ENCODE results near the gene COX19. TPM values are rescaled to one million over a fixed set of nuclear protein-coding genes. Genes with fewer than 3 reads are reported as not detected.
A peak's percentile ranks its signal among the peaks of the same experiment; 100 is the strongest.

COX19 gene
- total and polyA plus RNA-seq, 2 experiments from 2014 or later = 11.7 to 12.6 TPM

- H3K27ac Mint-ChIP-seq = no peak overlapping the region
- Histone ChIP-seq H2AFZ (no peak overlapping the region), H3K4me3 (no peak overlapping the region), H3K36me3 (ENCODE audit: insufficient read depth) (no peaks in the 10 kb centered on the region), H3K27ac (ENCODE audit: low read depth) (no peak overlapping the region), H3F3A (replicated peaks; ENCODE audit: low read depth) (peaks cover 6% of the 10 kb centered on the region; the same call in 1 of the 2 replicates), H3K9me2 (ENCODE audit: insufficient read depth) (no peaks in the 10 kb centered on the region), H3K4me1 (ENCODE audit: insufficient read depth) (no peaks in the 10 kb centered on the region), H3K79me2 (replicated peaks; ENCODE audit: insufficient read depth) (no peaks in the 10 kb centered on the region), H3K4me2 (no peak overlapping the region), H3K27me3 (ENCODE audit: insufficient read depth) (peaks cover 18% of the 10 kb centered on the region; the same call in 1 of the 2 replicates), H4K20me1 (replicated peaks; ENCODE audit: insufficient read depth) (no peaks in the 10 kb centered on the region)
- H3K27me3 Mint-ChIP-seq (ENCODE audit: insufficient read depth, low read depth, poor library complexity) = peaks cover 21% of the 10 kb centered on the region
- H3K4me1 Mint-ChIP-seq = peaks cover under 1% of the 10 kb centered on the region; the same call in 2 of the 3 replicates
- DNase-seq (ENCODE audit: low spot score) (peak; percentile 51), ATAC-seq (peak; percentile 15)
- no peak overlapping the region for H3K4me3 Mint-ChIP-seq
- no peaks in the 10 kb centered on the region; the same call in 2 of the 3 replicates for H3K9me3 Mint-ChIP-seq
- H3K36me3 Mint-ChIP-seq (ENCODE audit: low read depth) = no peaks in the 10 kb centered on the region; the same call in 2 of the 3 replicates
- no peak for TF ChIP-seq ZNF114 (CRISPR knock-in tag; IDR thresholded peaks at IDR 0.05)
- no peak for TF ChIP-seq ZNF331 (CRISPR knock-in tag; IDR thresholded peaks at IDR 0.05; ENCODE audit: low read depth)
- TF ChIP-seq, protein P1, sequence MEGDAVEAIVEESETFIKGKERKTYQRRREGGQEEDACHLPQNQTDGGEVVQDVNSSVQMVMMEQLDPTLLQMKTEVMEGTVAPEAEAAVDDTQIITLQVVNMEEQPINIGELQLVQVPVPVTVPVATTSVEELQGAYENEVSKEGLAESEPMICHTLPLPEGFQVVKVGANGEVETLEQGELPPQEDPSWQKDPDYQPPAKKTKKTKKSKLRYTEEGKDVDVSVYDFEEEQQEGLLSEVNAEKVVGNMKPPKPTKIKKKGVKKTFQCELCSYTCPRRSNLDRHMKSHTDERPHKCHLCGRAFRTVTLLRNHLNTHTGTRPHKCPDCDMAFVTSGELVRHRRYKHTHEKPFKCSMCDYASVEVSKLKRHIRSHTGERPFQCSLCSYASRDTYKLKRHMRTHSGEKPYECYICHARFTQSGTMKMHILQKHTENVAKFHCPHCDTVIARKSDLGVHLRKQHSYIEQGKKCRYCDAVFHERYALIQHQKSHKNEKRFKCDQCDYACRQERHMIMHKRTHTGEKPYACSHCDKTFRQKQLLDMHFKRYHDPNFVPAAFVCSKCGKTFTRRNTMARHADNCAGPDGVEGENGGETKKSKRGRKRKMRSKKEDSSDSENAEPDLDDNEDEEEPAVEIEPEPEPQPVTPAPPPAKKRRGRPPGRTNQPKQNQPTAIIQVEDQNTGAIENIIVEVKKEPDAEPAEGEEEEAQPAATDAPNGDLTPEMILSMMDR (conservative IDR thresholded peaks at IDR 0.05; ENCODE audit: low read depth in 2 of 2) = peak; percentile 12 to 22; a peak in 1 of 4 replicates
- TF ChIP-seq EZH2phosphoT487 (IDR thresholded peaks at IDR 0.05; ENCODE audit: unreplicated experiment) = no peak
These were observed 16.8 kb downstream of the COX19 start for GRCh38 chr7:958221-959200.

DNA sequence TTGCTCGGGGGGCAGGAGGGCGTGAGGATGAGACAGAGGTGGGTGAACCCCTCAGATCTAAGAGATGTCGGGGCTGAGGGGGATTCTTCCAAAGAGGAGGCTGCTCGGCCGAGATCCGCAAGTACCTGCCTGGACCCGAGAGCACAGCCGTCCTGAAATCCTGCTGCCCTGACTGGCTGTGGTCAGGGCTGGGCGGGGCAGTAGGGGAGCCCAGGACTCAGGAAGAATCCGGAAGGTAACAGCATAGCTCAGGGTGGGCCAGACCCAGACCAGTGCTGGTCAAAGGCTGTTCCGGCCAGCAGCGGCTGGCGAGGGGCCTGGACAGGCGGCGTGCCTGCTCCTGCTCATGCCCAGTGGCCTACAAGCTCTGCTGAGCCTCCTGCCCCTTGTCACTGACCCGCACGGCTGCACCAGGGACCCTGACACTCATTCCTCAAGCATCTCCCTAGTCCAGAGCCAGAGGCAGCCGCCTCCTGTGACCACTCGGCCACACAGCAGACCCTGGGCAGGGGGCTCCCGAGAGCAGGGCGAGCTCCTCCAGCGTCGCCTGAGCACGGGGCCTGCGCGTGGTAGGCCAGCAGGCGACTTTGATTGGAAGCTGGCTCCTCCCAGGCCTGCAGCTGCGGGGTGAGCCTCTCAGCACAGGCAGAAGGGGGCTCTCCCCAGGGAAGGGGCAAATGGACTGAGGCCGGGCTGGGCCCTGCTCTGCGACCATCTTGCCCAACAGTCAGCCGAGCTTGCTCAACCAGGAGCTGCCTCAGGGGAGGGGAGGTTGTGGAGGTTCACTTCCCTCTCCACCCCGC lies 17.7 kb downstream of the COX19 start:
- no peak for TF ChIP-seq POLR2AphosphoS5 (IDR thresholded peaks at IDR 0.05; ENCODE audit: low read depth)
- TF ChIP-seq, protein P2, sequence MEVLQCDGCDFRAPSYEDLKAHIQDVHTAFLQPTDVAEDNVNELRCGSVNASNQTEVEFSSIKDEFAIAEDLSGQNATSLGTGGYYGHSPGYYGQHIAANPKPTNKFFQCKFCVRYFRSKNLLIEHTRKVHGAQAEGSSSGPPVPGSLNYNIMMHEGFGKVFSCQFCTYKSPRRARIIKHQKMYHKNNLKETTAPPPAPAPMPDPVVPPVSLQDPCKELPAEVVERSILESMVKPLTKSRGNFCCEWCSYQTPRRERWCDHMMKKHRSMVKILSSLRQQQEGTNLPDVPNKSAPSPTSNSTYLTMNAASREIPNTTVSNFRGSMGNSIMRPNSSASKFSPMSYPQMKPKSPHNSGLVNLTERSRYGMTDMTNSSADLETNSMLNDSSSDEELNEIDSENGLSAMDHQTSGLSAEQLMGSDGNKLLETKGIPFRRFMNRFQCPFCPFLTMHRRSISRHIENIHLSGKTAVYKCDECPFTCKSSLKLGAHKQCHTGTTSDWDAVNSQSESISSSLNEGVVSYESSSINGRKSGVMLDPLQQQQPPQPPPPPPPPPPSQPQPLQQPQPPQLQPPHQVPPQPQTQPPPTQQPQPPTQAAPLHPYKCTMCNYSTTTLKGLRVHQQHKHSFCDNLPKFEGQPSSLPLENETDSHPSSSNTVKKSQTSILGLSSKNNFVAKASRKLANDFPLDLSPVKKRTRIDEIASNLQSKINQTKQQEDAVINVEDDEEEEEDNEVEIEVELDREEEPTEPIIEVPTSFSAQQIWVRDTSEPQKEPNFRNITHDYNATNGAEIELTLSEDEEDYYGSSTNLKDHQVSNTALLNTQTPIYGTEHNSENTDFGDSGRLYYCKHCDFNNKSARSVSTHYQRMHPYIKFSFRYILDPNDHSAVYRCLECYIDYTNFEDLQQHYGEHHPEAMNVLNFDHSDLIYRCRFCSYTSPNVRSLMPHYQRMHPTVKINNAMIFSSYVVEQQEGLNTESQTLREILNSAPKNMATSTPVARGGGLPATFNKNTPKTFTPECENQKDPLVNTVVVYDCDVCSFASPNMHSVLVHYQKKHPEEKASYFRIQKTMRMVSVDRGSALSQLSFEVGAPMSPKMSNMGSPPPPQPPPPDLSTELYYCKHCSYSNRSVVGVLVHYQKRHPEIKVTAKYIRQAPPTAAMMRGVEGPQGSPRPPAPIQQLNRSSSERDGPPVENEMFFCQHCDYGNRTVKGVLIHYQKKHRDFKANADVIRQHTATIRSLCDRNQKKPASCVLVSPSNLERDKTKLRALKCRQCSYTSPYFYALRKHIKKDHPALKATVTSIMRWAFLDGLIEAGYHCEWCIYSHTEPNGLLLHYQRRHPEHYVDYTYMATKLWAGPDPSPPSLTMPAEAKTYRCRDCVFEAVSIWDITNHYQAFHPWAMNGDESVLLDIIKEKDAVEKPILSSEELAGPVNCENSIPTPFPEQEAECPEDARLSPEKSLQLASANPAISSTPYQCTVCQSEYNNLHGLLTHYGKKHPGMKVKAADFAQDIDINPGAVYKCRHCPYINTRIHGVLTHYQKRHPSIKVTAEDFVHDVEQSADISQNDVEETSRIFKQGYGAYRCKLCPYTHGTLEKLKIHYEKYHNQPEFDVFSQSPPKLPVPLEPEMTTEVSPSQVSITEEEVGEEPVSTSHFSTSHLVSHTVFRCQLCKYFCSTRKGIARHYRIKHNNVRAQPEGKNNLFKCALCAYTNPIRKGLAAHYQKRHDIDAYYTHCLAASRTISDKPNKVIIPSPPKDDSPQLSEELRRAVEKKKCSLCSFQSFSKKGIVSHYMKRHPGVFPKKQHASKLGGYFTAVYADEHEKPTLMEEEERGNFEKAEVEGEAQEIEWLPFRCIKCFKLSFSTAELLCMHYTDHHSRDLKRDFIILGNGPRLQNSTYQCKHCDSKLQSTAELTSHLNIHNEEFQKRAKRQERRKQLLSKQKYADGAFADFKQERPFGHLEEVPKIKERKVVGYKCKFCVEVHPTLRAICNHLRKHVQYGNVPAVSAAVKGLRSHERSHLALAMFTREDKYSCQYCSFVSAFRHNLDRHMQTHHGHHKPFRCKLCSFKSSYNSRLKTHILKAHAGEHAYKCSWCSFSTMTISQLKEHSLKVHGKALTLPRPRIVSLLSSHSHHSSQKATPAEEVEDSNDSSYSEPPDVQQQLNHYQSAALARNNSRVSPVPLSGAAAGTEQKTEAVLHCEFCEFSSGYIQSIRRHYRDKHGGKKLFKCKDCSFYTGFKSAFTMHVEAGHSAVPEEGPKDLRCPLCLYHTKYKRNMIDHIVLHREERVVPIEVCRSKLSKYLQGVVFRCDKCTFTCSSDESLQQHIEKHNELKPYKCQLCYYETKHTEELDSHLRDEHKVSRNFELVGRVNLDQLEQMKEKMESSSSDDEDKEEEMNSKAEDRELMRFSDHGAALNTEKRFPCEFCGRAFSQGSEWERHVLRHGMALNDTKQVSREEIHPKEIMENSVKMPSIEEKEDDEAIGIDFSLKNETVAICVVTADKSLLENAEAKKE (CRISPR knock-in tag; IDR thresholded peaks at IDR 0.05) = no peak
- peak; percentile 49 for ATAC-seq
- H3K27me3 Mint-ChIP-seq (ENCODE audit: insufficient read depth, low read depth, poor library complexity) = peaks cover 18% of the 10 kb centered on the region
- H3K4me1 Mint-ChIP-seq = no peaks in the 10 kb centered on the region; the same call in 1 of the 3 replicates
- no peak overlapping the region for H3K4me3 Mint-ChIP-seq
- Histone ChIP-seq H4K20me1 (replicated peaks; ENCODE audit: insufficient read depth) (no peaks in the 10 kb centered on the region), H3K27me3 (ENCODE audit: insufficient read depth) (peaks cover 24% of the 10 kb centered on the region), H3K4me3 (no peak overlapping the region), H3K79me2 (replicated peaks; ENCODE audit: insufficient read depth) (no peaks in the 10 kb centered on the region), H3K9me2 (ENCODE audit: insufficient read depth) (no peaks in the 10 kb centered on the region), H3K27ac (ENCODE audit: low read depth) (no peak overlapping the region), H3K4me1 (ENCODE audit: insufficient read depth) (no peaks in the 10 kb centered on the region), H2AFZ (no peak overlapping the region), H3F3A (replicated peaks; ENCODE audit: low read depth) (peaks cover 6% of the 10 kb centered on the region; the same call in 1 of the 2 replicates), H3K4me2 (no peak overlapping the region), H3K36me3 (ENCODE audit: insufficient read depth) (no peaks in the 10 kb centered on the region)
- no peaks in the 10 kb centered on the region; the same call in 2 of the 3 replicates for H3K9me3 Mint-ChIP-seq
- peak; percentile 53 for DNase-seq (ENCODE audit: low spot score)
- H3K36me3 Mint-ChIP-seq (ENCODE audit: low read depth) = no peaks in the 10 kb centered on the region; the same call in 2 of the 3 replicates
- H3K27ac Mint-ChIP-seq = no peak overlapping the region
